IPS DF 6.9 (cell line): ENCODE measurements around the gene LHX1.

Experiments used
- DNase-seq: peaks from one replicate; pipeline ENCODE4 v3.0.0-alpha.2; 2013; ENCODE audit warnings: low read depth, low spot score
- H3K27ac ChIP-seq: one replicate; pipeline ENCODE4 v1.5.1; 2013; ENCODE audit warnings: low read length, control low read depth
- H3K27me3 ChIP-seq: 2 replicates; pipeline ENCODE4 v1.6.1; 2013; ENCODE audit warnings: mild to moderate bottlenecking, low read length; ENCODE audit not compliant: control insufficient read depth, insufficient read depth
- H3K36me3 ChIP-seq: 2 replicates; pipeline ENCODE4 v1.6.1; 2013; ENCODE audit warnings: low read length; ENCODE audit not compliant: control insufficient read depth, insufficient read depth
- H3K4me1 ChIP-seq: 2 replicates; pipeline ENCODE4 v1.6.1; 2013; ENCODE audit warnings: low read length; ENCODE audit not compliant: control insufficient read depth, insufficient read depth
- H3K4me3 ChIP-seq: 2 replicates; pipeline ENCODE4 v1.5.1; 2013; ENCODE audit warnings: mild to moderate bottlenecking, low read length
- H3K9me3 ChIP-seq: 2 replicates; pipeline ENCODE4 v1.6.1; 2013; ENCODE audit warnings: low read length, inconsistent platforms; ENCODE audit not compliant: control insufficient read depth, insufficient read depth
- WGBS: extraction: QIAGEN DNeasy Blood & Tissue Kit; methylation state at CpG from one replicate; pipeline ENCODE4 v1.1.7; 2013; ENCODE audit warnings: mixed read lengths, missing lambda C conversion rate; ENCODE audit not compliant: insufficient read length, insufficient coverage; 5-methylcytosine and 5-hydroxymethylcytosine counted together

LHX1 gene

GRCh38 chr17:36940313-36941264 is 3.3 kb downstream of the LHX1 start:
- peaks cover 10% of the 10 kb centered on the region for H3K4me1 ChIP-seq
- DNase-seq: no peak
- WGBS: no CpG with 5 or more reads among the region's 52 CpGs
- H3K36me3 ChIP-seq: no peaks in the 10 kb centered on the region
- H3K4me3 ChIP-seq: no peak overlapping the region
- no peak overlapping the region for H3K27ac ChIP-seq
- H3K27me3 ChIP-seq: peaks cover 77% of the 10 kb centered on the region
- H3K9me3 ChIP-seq: no peaks in the 10 kb centered on the region

- Histone ChIP-seq H3K4me3 (peak overlapping the region; percentile 24; the same call in 1 of the 2 replicates), H3K36me3 (no peaks in the 10 kb centered on the region), H3K27ac (no peak overlapping the region), H3K27me3 (peaks cover 85% of the 10 kb centered on the region), H3K4me1 (peaks cover 14% of the 10 kb centered on the region), H3K9me3 (no peaks in the 10 kb centered on the region)
- no peak for DNase-seq
- WGBS: no CpG with 5 or more reads among the region's 17 CpGs
These were observed 4.2 kb downstream of the LHX1 start for GRCh38 chr17:36941265-36942010.

GRCh38 chr17:36942019-36942599 is 4.8 kb downstream of the LHX1 start:
- Histone ChIP-seq H3K36me3 (no peaks in the 10 kb centered on the region), H3K27me3 (peaks cover 89% of the 10 kb centered on the region), H3K4me1 (peaks cover 17% of the 10 kb centered on the region), H3K27ac (no peak overlapping the region), H3K4me3 (peak overlapping the region; percentile 24; the same call in 1 of the 2 replicates), H3K9me3 (no peaks in the 10 kb centered on the region)
- no CpG with 5 or more reads among the region's 57 CpGs for WGBS
- no peak for DNase-seq

- Histone ChIP-seq H3K4me3 (peak overlapping the region; percentile 11; the same call in 1 of the 2 replicates), H3K36me3 (no peaks in the 10 kb centered on the region), H3K27ac (no peak overlapping the region), H3K27me3 (peaks cover 89% of the 10 kb centered on the region), H3K4me1 (peaks cover 17% of the 10 kb centered on the region), H3K9me3 (no peaks in the 10 kb centered on the region)
- no peak for DNase-seq
- no CpG with 5 or more reads among the region's 59 CpGs for WGBS
These were observed 5.4 kb downstream of the LHX1 start for GRCh38 chr17:36942631-36943125.

GRCh38 chr17:36943250-36944191 is 6.2 kb downstream of the LHX1 start:
- H3K9me3 ChIP-seq: no peaks in the 10 kb centered on the region
- H3K27ac ChIP-seq: no peak overlapping the region
- DNase-seq: no peak
- peaks cover 15% of the 10 kb centered on the region for H3K4me1 ChIP-seq
- peaks cover 85% of the 10 kb centered on the region for H3K27me3 ChIP-seq
- no peaks in the 10 kb centered on the region for H3K36me3 ChIP-seq
- WGBS: no CpG with 5 or more reads among the region's 44 CpGs
- H3K4me3 ChIP-seq: no peak overlapping the region

- Histone ChIP-seq H3K27ac (no peak overlapping the region), H3K4me3 (no peak overlapping the region), H3K36me3 (no peaks in the 10 kb centered on the region), H3K9me3 (no peaks in the 10 kb centered on the region), H3K4me1 (peaks cover 15% of the 10 kb centered on the region), H3K27me3 (peaks cover 75% of the 10 kb centered on the region)
- no CpG with 5 or more reads among the region's 1 CpG for WGBS
- DNase-seq: no peak
These were observed 7.3 kb downstream of the LHX1 start for GRCh38 chr17:36944553-36944952.

GRCh38 chr17:36945140-36945539 is 7.9 kb downstream of the LHX1 start:
- Histone ChIP-seq H3K27ac (no peak overlapping the region), H3K27me3 (peaks cover 70% of the 10 kb centered on the region), H3K4me1 (peaks cover 15% of the 10 kb centered on the region), H3K36me3 (no peaks in the 10 kb centered on the region), H3K4me3 (no peak overlapping the region), H3K9me3 (no peaks in the 10 kb centered on the region)
- no peak for DNase-seq
- no CpG with 5 or more reads among the region's 1 CpG for WGBS

- Histone ChIP-seq H3K4me3 (no peak overlapping the region), H3K27me3 (peaks cover 60% of the 10 kb centered on the region), H3K9me3 (no peaks in the 10 kb centered on the region), H3K27ac (no peak overlapping the region), H3K36me3 (no peaks in the 10 kb centered on the region), H3K4me1 (peaks cover 15% of the 10 kb centered on the region)
- no peak for DNase-seq
- no CpG with 5 or more reads among the region's 30 CpGs for WGBS
These were observed 8.9 kb downstream of the LHX1 start for GRCh38 chr17:36945959-36946725.

GRCh38 chr17:36946726-36947091 is 9.4 kb downstream of the LHX1 start:
- no CpG with 5 or more reads among the region's 2 CpGs for WGBS
- DNase-seq: no peak
- no peaks in the 10 kb centered on the region for H3K9me3 ChIP-seq

More at GRCh38 chr17:36946726-36947091, 9.4 kb downstream of the LHX1 start:
- Histone ChIP-seq H3K4me3 (no peak overlapping the region), H3K27ac (no peak overlapping the region), H3K36me3 (no peaks in the 10 kb centered on the region), H3K27me3 (peaks cover 55% of the 10 kb centered on the region), H3K4me1 (peaks cover 15% of the 10 kb centered on the region)
